ENCODE results near the gene PDK2.

Gene PDK2

DNA sequence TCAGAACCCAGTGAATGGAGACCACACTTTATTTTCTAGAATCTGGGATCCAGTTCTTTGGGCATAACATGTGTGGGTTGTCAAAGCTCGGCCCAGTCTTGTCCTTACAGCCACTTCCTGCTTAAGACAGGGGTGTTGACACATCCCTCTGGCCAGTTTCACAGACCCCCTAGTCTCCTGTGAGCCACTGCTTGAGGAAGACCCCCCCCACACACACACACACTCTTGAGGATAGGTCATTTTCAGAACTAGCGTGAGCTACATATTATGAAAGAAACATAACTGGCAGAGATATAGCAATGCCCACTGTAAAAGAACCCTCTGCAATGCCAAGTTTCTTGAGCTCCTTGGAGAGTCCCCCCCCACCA is 3.2 kb upstream of the PDK2 start:
- H3K4me3 ChIP-seq (ENCODE audit: control insufficient read depth, low read depth, low read length) = no peak overlapping the region
- TF ChIP-seq CTCF (conservative IDR thresholded peaks at IDR 0.05; ENCODE audit: control insufficient read depth, insufficient read depth, low read depth, low read length) = no peak
- DNase-seq (ENCODE audit: low read depth) = no peak

GRCh38 chr17:50093246-50093645 is 1.9 kb upstream of the PDK2 start:
- no peak overlapping the region for H3K4me3 ChIP-seq (ENCODE audit: control insufficient read depth, low read depth, low read length)
- no peak for DNase-seq (ENCODE audit: low read depth)
- TF ChIP-seq CTCF (conservative IDR thresholded peaks at IDR 0.05; ENCODE audit: control insufficient read depth, insufficient read depth, low read depth, low read length) = no peak

DNA sequence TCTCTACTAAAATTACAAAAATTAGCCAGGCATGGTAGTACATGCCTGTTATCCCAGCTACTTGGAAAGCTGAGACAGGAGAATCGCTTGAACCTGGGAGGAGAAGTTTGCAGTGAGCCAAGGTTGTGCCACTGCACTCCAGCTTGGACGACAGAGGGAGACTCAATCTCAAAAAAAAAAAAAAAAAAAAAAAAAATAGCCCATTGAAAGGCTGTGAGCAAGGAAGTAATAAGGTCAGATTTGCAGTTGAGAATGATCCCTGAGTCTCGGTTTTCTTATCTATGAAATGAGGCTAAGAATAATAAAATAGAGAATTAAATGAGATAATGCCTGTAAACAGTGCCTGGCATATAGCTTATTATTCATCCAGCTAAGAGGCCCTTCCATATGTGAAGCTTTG is 1.3 kb upstream of the PDK2 start:
- H3K4me3 ChIP-seq (ENCODE audit: control insufficient read depth, low read depth, low read length) = no peak overlapping the region
- TF ChIP-seq CTCF (conservative IDR thresholded peaks at IDR 0.05; ENCODE audit: control insufficient read depth, insufficient read depth, low read depth, low read length) = no peak
- no peak for DNase-seq (ENCODE audit: low read depth)

- peak; percentile 83 for DNase-seq (ENCODE audit: low read depth)
- peak overlapping the region; percentile 31 for H3K4me3 ChIP-seq (ENCODE audit: control insufficient read depth, low read depth, low read length)
- TF ChIP-seq CTCF (conservative IDR thresholded peaks at IDR 0.05; ENCODE audit: control insufficient read depth, insufficient read depth, low read depth, low read length) = peak; percentile 65
Measured at GRCh38 chr17:50094243-50094752, 853 bp upstream of the PDK2 start.

- H3K4me3 ChIP-seq (ENCODE audit: control insufficient read depth, low read depth, low read length) = peak overlapping the region; percentile 68
- no peak for TF ChIP-seq CTCF (conservative IDR thresholded peaks at IDR 0.05; ENCODE audit: control insufficient read depth, insufficient read depth, low read depth, low read length)
- no peak for DNase-seq (ENCODE audit: low read depth)
Measured at GRCh38 chr17:50095626-50096037, 481 bp downstream of the PDK2 start.

DNA sequence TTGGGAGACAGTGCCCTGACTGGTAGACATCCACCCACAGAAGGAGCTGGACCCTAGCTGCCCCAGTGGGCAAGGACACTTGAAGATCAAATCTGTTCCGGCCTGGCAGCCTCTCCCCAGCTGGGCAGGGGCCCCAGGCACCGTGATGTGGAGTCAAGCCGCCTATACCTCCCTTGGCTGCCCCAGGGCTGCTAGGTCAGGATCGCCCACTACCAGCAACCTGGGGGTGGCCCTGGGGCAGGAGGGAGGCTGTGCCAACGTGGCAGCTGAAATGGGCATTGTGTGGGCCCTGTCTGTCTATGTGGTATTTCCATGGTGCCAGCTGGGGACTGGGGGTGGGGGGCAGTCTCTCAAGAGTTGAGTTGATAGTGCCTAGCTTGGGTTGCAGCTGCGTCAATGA is 941 bp downstream of the PDK2 start:
- no peak for DNase-seq (ENCODE audit: low read depth)
- H3K4me3 ChIP-seq (ENCODE audit: control insufficient read depth, low read depth, low read length) = peak overlapping the region; percentile 68
- no peak for TF ChIP-seq CTCF (conservative IDR thresholded peaks at IDR 0.05; ENCODE audit: control insufficient read depth, insufficient read depth, low read depth, low read length)

DNA sequence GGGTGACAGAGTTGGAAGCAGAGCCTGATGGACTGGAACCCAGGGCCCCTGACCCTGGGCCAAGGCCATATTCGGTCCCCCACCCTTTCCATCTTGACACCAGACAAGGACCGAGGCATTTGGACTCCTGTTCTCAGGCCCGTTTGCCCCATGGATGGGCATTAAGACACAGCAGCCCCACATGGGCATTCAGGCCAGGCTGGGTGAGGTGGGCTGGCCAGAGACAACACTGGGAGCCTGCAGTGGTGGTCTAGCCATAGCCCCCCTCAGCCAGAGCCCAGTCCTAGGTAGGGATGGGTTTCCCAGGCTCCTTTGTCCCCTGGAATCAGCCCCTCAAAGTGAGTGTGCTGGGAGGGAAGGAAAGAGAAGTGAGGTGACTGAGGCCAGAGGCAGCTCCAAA is 1.6 kb downstream of the PDK2 start:
- DNase-seq (ENCODE audit: low read depth) = no peak

More for the DNA sequence above, 1.6 kb downstream of the PDK2 start:
- no peak overlapping the region for H3K4me3 ChIP-seq (ENCODE audit: control insufficient read depth, low read depth, low read length)
- no peak for TF ChIP-seq CTCF (conservative IDR thresholded peaks at IDR 0.05; ENCODE audit: control insufficient read depth, insufficient read depth, low read depth, low read length)

Measured in fibroblast of mammary gland (primary cell).